Mesothelial cell of epicardium (in vitro differentiated cells): ENCODE measurements around the gene MAGEA10. TPM values are rescaled to one million over a fixed set of nuclear protein-coding genes. Genes with fewer than 3 reads are reported as not detected.
"Not testable (repeated sequence)": the region's sequence is repeated elsewhere in the genome, so short reads cannot be mapped to it uniquely, and the experiment has no call there.

ENCODE experiments used
- DNase-seq, 2 experiments: peaks; one replicate each; pipeline ENCODE4 v3.0.0; 2021; ENCODE audit warnings: low spot score in 2 of 2; ENCODE audit not compliant: unreplicated experiment in 2 of 2
- H3K27ac Mint-ChIP-seq: 2 replicates; pipeline ENCODE4 v1.8.0; 2021; ENCODE audit warnings: mixed read lengths
- H3K27me3 Mint-ChIP-seq: 2 replicates; pipeline ENCODE4 v1.8.0; 2021; ENCODE audit warnings: low read depth, mixed read lengths
- H3K36me3 Mint-ChIP-seq: 2 replicates; pipeline ENCODE4 v1.8.0; 2021; ENCODE audit warnings: mixed read lengths
- H3K4me1 Mint-ChIP-seq: 2 replicates; pipeline ENCODE4 v1.8.0; 2021; ENCODE audit warnings: mixed read lengths
- H3K4me3 Mint-ChIP-seq: 2 replicates; pipeline ENCODE4 v1.8.0; 2021; ENCODE audit warnings: mild to moderate bottlenecking, moderate library complexity, mixed read lengths
- H3K9me3 Mint-ChIP-seq: 2 replicates; pipeline ENCODE4 v1.8.0; 2021; ENCODE audit warnings: mixed read lengths
- CTCF ChIP-seq: fragments of 200-600 bp; sonication (generic); IDR thresholded peaks from one replicate; pipeline ENCODE4 v1.5.0; 2021; ENCODE audit warnings: antibody characterized with exemption; ENCODE audit not compliant: unreplicated experiment
- total RNA-seq: library from RNA; stranded (reverse); gene quantifications from 3 replicates; pipeline ENCODE4 v1.2.1, GENCODE V29; 2021

MAGEA10 gene
- total RNA-seq, 1 donor from 2014 or later = not detected

GRCh38 chrX:152149648-152150047 is 11.3 kb upstream of the MAGEA10 start:
- Mint-ChIP-seq H3K27me3 (no peaks in the 10 kb centered on the region), H3K4me1 (no peaks in the 10 kb centered on the region), H3K36me3 (no peaks in the 10 kb centered on the region), H3K27ac (no peak overlapping the region), H3K4me3 (no peak overlapping the region), H3K9me3 (peaks cover 52% of the 10 kb centered on the region)
- no peak for TF ChIP-seq CTCF
- no peak for DNase-seq

- TF ChIP-seq CTCF = no peak
- Mint-ChIP-seq H3K4me1 (no peaks in the 10 kb centered on the region), H3K36me3 (no peaks in the 10 kb centered on the region), H3K27ac (no peak overlapping the region), H3K9me3 (peaks cover 19% of the 10 kb centered on the region), H3K27me3 (peaks cover 2% of the 10 kb centered on the region), H3K4me3 (no peak overlapping the region)
- no peak for DNase-seq
Measured at GRCh38 chrX:152139589-152139988, 1.2 kb upstream of the MAGEA10 start.

- Mint-ChIP-seq H3K36me3 (no peaks in the 10 kb centered on the region), H3K4me1 (no peaks in the 10 kb centered on the region), H3K9me3 (peaks cover 23% of the 10 kb centered on the region), H3K4me3 (no peak overlapping the region), H3K27me3 (peaks cover 2% of the 10 kb centered on the region), H3K27ac (no peak overlapping the region)
- TF ChIP-seq CTCF = no peak
- DNase-seq = no peak
Measured at GRCh38 chrX:152137771-152138387, 498 bp downstream of the MAGEA10 start.

- H3K36me3 Mint-ChIP-seq = no peaks in the 10 kb centered on the region
- H3K4me3 Mint-ChIP-seq = no peak overlapping the region
- DNase-seq = no peak
- no peaks in the 10 kb centered on the region for H3K4me1 Mint-ChIP-seq
- peaks cover 25% of the 10 kb centered on the region for H3K9me3 Mint-ChIP-seq
- H3K27ac Mint-ChIP-seq = no peak overlapping the region
- TF ChIP-seq CTCF = no peak
- no peaks in the 10 kb centered on the region for H3K27me3 Mint-ChIP-seq
Measured at GRCh38 chrX:152136312-152136711, 2.1 kb downstream of the MAGEA10 start.

GRCh38 chrX:152131525-152131924 is 6.9 kb downstream of the MAGEA10 start:
- Mint-ChIP-seq H3K36me3 (no peaks in the 10 kb centered on the region), H3K4me3 (no peak overlapping the region), H3K4me1 (no peaks in the 10 kb centered on the region)

GRCh38 chrX:152129069-152129844 is 9.1 kb downstream of the MAGEA10 start:
- not testable (repeated sequence) for H3K36me3 Mint-ChIP-seq, DNase-seq
- peaks cover 16% of the 10 kb centered on the region for H3K9me3 Mint-ChIP-seq

More at GRCh38 chrX:152131525-152131924, 6.9 kb downstream of the MAGEA10 start:
- Mint-ChIP-seq H3K9me3 (peaks cover 21% of the 10 kb centered on the region), H3K27ac (no peak overlapping the region), H3K27me3 (no peaks in the 10 kb centered on the region)
- DNase-seq = no peak
- TF ChIP-seq CTCF = no peak

More at GRCh38 chrX:152129069-152129844, 9.1 kb downstream of the MAGEA10 start:
- H3K4me1 Mint-ChIP-seq, H3K27ac Mint-ChIP-seq, H3K4me3 Mint-ChIP-seq, H3K27me3 Mint-ChIP-seq: not testable (repeated sequence)
